Neural cell (in vitro differentiated cells): ENCODE data around the gene UNKL. TPM values are rescaled to one million over a fixed set of nuclear protein-coding genes. Genes with fewer than 3 reads are reported as not detected.
A peak's percentile ranks its signal among the peaks of the same experiment; 100 is the strongest.

Experiments used
- H2AFZ ChIP-seq: fragments of 200-600, 300-800 bp; sonication (generic), shearing (Covaris generic); 2 replicates; pipeline ENCODE4 v1.6.0; 2014; ENCODE audit warnings: low read depth, mild to moderate bottlenecking, antibody characterized with exemption, low read length, moderate library complexity
- H3F3A ChIP-seq: fragments of 200-600 bp; shearing (Covaris generic); 2 replicates; pipeline ENCODE4 v1.6.1; 2016; ENCODE audit warnings: mild to moderate bottlenecking, moderate library complexity, mixed read lengths, antibody characterized with exemption, low read length; ENCODE audit not compliant: insufficient read depth, poor library complexity, severe bottlenecking
- H3K27ac ChIP-seq: fragments of 200-600, 300-800 bp; sonication (generic), shearing (Covaris generic); 2 replicates; pipeline ENCODE4 v1.5.1; 2014; ENCODE audit warnings: mild to moderate bottlenecking, low read length, moderate library complexity
- H3K27me3 ChIP-seq: fragments of 300-800, 200-600 bp; sonication (generic), shearing (Covaris generic); 2 replicates; pipeline ENCODE4 v1.6.0; 2014; ENCODE audit warnings: mild to moderate bottlenecking, low read depth, low read length, moderate library complexity; ENCODE audit not compliant: insufficient read depth
- H3K36me3 ChIP-seq: fragments of 300-800, 200-600 bp; sonication (generic), shearing (Covaris generic); 2 replicates; pipeline ENCODE4 v1.5.1; 2014; ENCODE audit warnings: mild to moderate bottlenecking, antibody characterized with exemption, low read length, moderate library complexity; ENCODE audit not compliant: insufficient read depth
- H3K4me2 ChIP-seq: fragments of 300-800, 200-600 bp; sonication (generic), shearing (Covaris generic); 2 replicates; pipeline ENCODE4 v1.6.0; 2014; ENCODE audit warnings: mild to moderate bottlenecking, low read length
- H3K4me3 ChIP-seq: fragments of 300-800, 200-600 bp; sonication (generic), shearing (Covaris generic); 2 replicates; pipeline ENCODE4 v1.5.1; 2014; ENCODE audit warnings: mild to moderate bottlenecking, low read length, moderate library complexity
- H3K79me2 ChIP-seq: fragments of 200-600 bp; shearing (Covaris generic); replicated peaks from 2 replicates; pipeline ENCODE4 v1.6.0; 2014; ENCODE audit warnings: mild to moderate bottlenecking, low read length, moderate library complexity; ENCODE audit not compliant: insufficient read depth
- H3K9ac ChIP-seq: fragments of 300-800, 200-600 bp; sonication (generic), shearing (Covaris generic); 2 replicates; pipeline ENCODE4 v1.6.1; 2016; ENCODE audit warnings: mild to moderate bottlenecking, low read length, mixed read lengths
- H3K9me2 ChIP-seq: fragments of 200-600 bp; shearing (Covaris generic); 2 replicates; pipeline ENCODE4 v1.6.1; 2016; ENCODE audit warnings: mild to moderate bottlenecking, low read length, mixed read lengths; ENCODE audit not compliant: insufficient read depth
- H3K9me3 ChIP-seq: fragments of 200-600, 300-800 bp; sonication (generic), shearing (Covaris generic); 2 replicates; pipeline ENCODE4 v1.6.1; 2016; ENCODE audit warnings: mild to moderate bottlenecking, mixed run types, low read length, moderate library complexity, mixed read lengths
- H4K20me1 ChIP-seq: fragments of 200-600 bp; shearing (Covaris generic); 2 replicates; pipeline ENCODE4 v1.6.1; 2016; ENCODE audit warnings: mild to moderate bottlenecking, mixed run types; ENCODE audit not compliant: insufficient read depth
- CTCF ChIP-seq: fragments of 450-650 bp; IDR thresholded peaks from 2 replicates; pipeline ENCODE4 v1.5.1; 2014; ENCODE audit warnings: antibody characterized with exemption, mild to moderate bottlenecking, moderate library complexity; ENCODE audit not compliant: poor library complexity, severe bottlenecking
- EP300 ChIP-seq: fragments of 450-650 bp; conservative IDR thresholded peaks from 2 replicates; pipeline ENCODE4 v1.6.1; 2014; ENCODE audit warnings: antibody characterized with exemption, mild to moderate bottlenecking, moderate library complexity; ENCODE audit not compliant: poor library complexity, severe bottlenecking
- MXI1 ChIP-seq: fragments of 450-650 bp; conservative IDR thresholded peaks from 2 replicates; pipeline ENCODE4 v1.6.1; 2014; ENCODE audit warnings: antibody characterized with exemption, mild to moderate bottlenecking; ENCODE audit not compliant: poor library complexity, severe bottlenecking
- RAD21 ChIP-seq: fragments of 450-650 bp; conservative IDR thresholded peaks from 2 replicates; pipeline ENCODE4 v1.6.1; 2014; ENCODE audit warnings: antibody characterized with exemption, mild to moderate bottlenecking, moderate library complexity
- REST ChIP-seq: IDR thresholded peaks from 2 replicates; pipeline ENCODE4 v1.6.1; 2012; ENCODE audit warnings: borderline replicate concordance
- SMC3 ChIP-seq: fragments of 450-650 bp; conservative IDR thresholded peaks from 2 replicates; pipeline ENCODE4 v1.6.1; 2014; ENCODE audit warnings: antibody characterized with exemption, mild to moderate bottlenecking, moderate library complexity; ENCODE audit not compliant: poor library complexity
- TAF1 ChIP-seq: IDR thresholded peaks from 2 replicates; pipeline ENCODE4 v1.6.1; 2012; ENCODE audit warnings: low read depth
- polyA plus RNA-seq: library from polyadenylated mRNA; depleted of rRNA; stranded (reverse); fragments of >200 nt; gene quantifications from 2 replicates; pipeline ENCODE4 v1.2.3, GENCODE V29; 2014

UNKL gene
- polyA plus RNA-seq, 1 donor from 2014 or later: 11.9 TPM

- Histone ChIP-seq H3K9ac (no peak overlapping the region), H3K36me3 (no peaks in the 10 kb centered on the region), H3K27ac (no peak overlapping the region), H2AFZ (no peak overlapping the region), H3K79me2 (no peaks in the 10 kb centered on the region), H3F3A (no peaks in the 10 kb centered on the region), H3K27me3 (no peaks in the 10 kb centered on the region), H3K9me3 (no peaks in the 10 kb centered on the region), H3K4me3 (no peak overlapping the region), H3K9me2 (no peaks in the 10 kb centered on the region), H4K20me1 (no peaks in the 10 kb centered on the region), H3K4me2 (no peak overlapping the region)
- TF ChIP-seq CTCF (peak; percentile 49), REST (no peak), SMC3 (no peak), TAF1 (no peak)
Measured at GRCh38 chr16:1363501-1364041, 50.9 kb downstream of the UNKL start.

GRCh38 chr16:1362807-1363206 lies 51.7 kb downstream of the UNKL start:
- Histone ChIP-seq H3F3A (no peaks in the 10 kb centered on the region), H3K9ac (no peak overlapping the region), H3K4me3 (no peak overlapping the region), H3K4me2 (no peak overlapping the region), H3K27ac (no peak overlapping the region), H3K9me2 (no peaks in the 10 kb centered on the region), H3K27me3 (no peaks in the 10 kb centered on the region), H4K20me1 (no peaks in the 10 kb centered on the region), H3K9me3 (no peaks in the 10 kb centered on the region), H3K79me2 (no peaks in the 10 kb centered on the region), H2AFZ (no peak overlapping the region), H3K36me3 (no peaks in the 10 kb centered on the region)
- TF ChIP-seq CTCF: no peak

GRCh38 chr16:1361685-1362360 lies 52.7 kb downstream of the UNKL start:
- H3K4me2 ChIP-seq: no peak overlapping the region
- no peaks in the 10 kb centered on the region for H3K9me3 ChIP-seq
- no peak overlapping the region for H2AFZ ChIP-seq
- H3K9ac ChIP-seq: no peak overlapping the region
- no peak overlapping the region for H3K4me3 ChIP-seq
- H3K27me3 ChIP-seq: no peaks in the 10 kb centered on the region
- no peak overlapping the region for H3K27ac ChIP-seq
- H3K9me2 ChIP-seq: no peaks in the 10 kb centered on the region
- H4K20me1 ChIP-seq: no peaks in the 10 kb centered on the region
- no peaks in the 10 kb centered on the region for H3F3A ChIP-seq
- no peaks in the 10 kb centered on the region for H3K79me2 ChIP-seq
- no peaks in the 10 kb centered on the region for H3K36me3 ChIP-seq
- TF ChIP-seq CTCF (no peak), REST (no peak), RAD21 (no peak), TAF1 (no peak), EP300 (no peak), MXI1 (no peak), SMC3 (no peak)
